ENCODE data around the gene LKAAEAR1.

DNA sequence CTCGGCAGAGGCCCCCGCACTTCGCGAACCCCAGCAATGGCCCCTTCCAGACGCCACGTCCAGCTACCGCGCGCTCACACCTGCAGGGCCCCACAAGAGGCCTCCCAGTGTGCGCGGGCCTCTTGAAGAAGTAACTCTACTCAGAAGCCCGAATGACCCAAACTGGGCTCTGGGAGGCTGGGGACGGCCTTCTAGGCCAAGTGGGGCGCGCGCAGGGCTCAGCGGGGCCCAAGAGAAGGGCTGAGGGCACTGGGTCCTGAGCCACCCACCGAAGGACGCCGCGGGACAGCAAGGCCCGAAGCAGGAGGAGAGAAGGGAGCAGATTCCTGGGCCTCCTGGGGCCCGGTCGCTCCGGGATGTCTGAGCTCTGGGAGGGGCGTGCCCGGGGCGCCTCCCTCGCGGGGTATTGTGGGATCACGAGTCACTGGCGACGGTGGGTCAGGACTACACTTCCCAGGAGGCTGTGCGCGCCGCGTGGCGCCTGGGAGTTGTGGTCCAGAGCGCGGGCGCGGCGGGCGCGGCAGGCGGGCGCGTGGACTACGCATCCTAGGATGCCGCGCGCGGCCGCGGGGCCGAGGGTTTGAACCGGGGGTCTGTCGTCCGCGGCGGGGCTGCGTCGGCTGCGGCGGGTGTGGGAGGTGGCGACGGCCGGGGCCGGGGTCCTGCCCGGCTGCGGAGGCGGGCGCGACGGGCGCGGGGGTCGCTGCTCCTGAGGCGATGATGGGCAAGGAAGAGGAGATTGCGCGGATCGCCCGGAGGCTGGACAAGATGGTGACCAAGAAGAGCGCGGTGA, 21.4 kb downstream of the LKAAEAR1 start, which contains the start of gene TCEA2:
- TF ChIP-seq NCOA2 (IDR thresholded peaks at IDR 0.05; ENCODE audit: partially characterized antibody in 2 of 2) (no peak), NR1H2 (CRISPR knock-in tag; IDR thresholded peaks at IDR 0.05) (no peak), POLR2AphosphoS5 (IDR thresholded peaks at IDR 0.05; ENCODE audit: control insufficient read depth, insufficient read depth, low read depth, low read length) (peak; percentile 61), NFRKB (IDR thresholded peaks at IDR 0.05; ENCODE audit: low read depth) (no peak), HDAC2 (IDR thresholded peaks at IDR 0.05) (0 out of 2 replicates have a peak, but pooled peaks have one; percentile 34), ZFP1 (CRISPR knock-in tag; IDR thresholded peaks at IDR 0.05) (0 out of 2 replicates have a peak, but pooled peaks have one; percentile 48)
- TF ChIP-seq, protein P1, sequence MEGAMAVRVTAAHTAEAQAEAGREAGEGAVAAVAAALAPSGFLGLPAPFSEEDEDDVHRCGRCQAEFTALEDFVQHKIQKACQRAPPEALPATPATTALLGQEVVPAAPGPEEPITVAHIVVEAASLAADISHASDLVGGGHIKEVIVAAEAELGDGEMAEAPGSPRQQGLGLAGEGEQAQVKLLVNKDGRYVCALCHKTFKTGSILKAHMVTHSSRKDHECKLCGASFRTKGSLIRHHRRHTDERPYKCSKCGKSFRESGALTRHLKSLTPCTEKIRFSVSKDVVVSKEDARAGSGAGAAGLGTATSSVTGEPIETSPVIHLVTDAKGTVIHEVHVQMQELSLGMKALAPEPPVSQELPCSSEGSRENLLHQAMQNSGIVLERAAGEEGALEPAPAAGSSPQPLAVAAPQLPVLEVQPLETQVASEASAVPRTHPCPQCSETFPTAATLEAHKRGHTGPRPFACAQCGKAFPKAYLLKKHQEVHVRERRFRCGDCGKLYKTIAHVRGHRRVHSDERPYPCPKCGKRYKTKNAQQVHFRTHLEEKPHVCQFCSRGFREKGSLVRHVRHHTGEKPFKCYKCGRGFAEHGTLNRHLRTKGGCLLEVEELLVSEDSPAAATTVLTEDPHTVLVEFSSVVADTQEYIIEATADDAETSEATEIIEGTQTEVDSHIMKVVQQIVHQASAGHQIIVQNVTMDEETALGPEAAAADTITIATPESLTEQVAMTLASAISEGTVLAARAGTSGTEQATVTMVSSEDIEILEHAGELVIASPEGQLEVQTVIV (CRISPR knock-in tag; IDR thresholded peaks at IDR 0.05; ENCODE audit: borderline replicate concordance), result no peak
- TF ChIP-seq, protein P2, sequence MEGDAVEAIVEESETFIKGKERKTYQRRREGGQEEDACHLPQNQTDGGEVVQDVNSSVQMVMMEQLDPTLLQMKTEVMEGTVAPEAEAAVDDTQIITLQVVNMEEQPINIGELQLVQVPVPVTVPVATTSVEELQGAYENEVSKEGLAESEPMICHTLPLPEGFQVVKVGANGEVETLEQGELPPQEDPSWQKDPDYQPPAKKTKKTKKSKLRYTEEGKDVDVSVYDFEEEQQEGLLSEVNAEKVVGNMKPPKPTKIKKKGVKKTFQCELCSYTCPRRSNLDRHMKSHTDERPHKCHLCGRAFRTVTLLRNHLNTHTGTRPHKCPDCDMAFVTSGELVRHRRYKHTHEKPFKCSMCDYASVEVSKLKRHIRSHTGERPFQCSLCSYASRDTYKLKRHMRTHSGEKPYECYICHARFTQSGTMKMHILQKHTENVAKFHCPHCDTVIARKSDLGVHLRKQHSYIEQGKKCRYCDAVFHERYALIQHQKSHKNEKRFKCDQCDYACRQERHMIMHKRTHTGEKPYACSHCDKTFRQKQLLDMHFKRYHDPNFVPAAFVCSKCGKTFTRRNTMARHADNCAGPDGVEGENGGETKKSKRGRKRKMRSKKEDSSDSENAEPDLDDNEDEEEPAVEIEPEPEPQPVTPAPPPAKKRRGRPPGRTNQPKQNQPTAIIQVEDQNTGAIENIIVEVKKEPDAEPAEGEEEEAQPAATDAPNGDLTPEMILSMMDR (IDR thresholded peaks at IDR 0.05 in 2 of 3, conservative IDR thresholded peaks at IDR 0.05 in 1 of 3; ENCODE audit: insufficient read depth in 2 of 3, low read depth in 1 of 3, low read length in 3 of 3), result no peak
- TF ChIP-seq, protein P3, sequence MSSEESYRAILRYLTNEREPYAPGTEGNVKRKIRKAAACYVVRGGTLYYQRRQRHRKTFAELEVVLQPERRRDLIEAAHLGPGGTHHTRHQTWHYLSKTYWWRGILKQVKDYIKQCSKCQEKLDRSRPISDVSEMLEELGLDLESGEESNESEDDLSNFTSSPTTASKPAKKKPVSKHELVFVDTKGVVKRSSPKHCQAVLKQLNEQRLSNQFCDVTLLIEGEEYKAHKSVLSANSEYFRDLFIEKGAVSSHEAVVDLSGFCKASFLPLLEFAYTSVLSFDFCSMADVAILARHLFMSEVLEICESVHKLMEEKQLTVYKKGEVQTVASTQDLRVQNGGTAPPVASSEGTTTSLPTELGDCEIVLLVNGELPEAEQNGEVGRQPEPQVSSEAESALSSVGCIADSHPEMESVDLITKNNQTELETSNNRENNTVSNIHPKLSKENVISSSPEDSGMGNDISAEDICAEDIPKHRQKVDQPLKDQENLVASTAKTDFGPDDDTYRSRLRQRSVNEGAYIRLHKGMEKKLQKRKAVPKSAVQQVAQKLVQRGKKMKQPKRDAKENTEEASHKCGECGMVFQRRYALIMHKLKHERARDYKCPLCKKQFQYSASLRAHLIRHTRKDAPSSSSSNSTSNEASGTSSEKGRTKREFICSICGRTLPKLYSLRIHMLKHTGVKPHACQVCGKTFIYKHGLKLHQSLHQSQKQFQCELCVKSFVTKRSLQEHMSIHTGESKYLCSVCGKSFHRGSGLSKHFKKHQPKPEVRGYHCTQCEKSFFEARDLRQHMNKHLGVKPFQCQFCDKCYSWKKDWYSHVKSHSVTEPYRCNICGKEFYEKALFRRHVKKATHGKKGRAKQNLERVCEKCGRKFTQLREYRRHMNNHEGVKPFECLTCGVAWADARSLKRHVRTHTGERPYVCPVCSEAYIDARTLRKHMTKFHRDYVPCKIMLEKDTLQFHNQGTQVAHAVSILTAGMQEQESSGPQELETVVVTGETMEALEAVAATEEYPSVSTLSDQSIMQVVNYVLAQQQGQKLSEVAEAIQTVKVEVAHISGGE (CRISPR knock-in tag; IDR thresholded peaks at IDR 0.05), result peak in 1 of 3 experiments; percentile 88; a peak in 2 of 6 replicates

All from K562 (cell line).